Measurements from ENCODE around the gene LACTBL1.

Gene LACTBL1

GRCh38 chr1:22913421-22914141 lies 59.1 kb downstream of the LACTBL1 start:
- DNase-seq (ENCODE audit: low read depth), result no peak

GRCh38 chr1:22912311-22912710 lies 60.4 kb downstream of the LACTBL1 start:
- DNase-seq (ENCODE audit: low read depth), result no peak

GRCh38 chr1:22910986-22911651 lies 61.5 kb downstream of the LACTBL1 start:
- no peak for DNase-seq (ENCODE audit: low read depth)

- no peak for DNase-seq (ENCODE audit: low read depth)
Observed at GRCh38 chr1:22910286-22910685, 62.4 kb downstream of the LACTBL1 start.

GRCh38 chr1:22908880-22909426 lies 63.7 kb downstream of the LACTBL1 start:
- DNase-seq (ENCODE audit: low read depth), result no peak

- DNase-seq (ENCODE audit: low read depth), result no peak
Observed at GRCh38 chr1:22907528-22907927, 65.1 kb downstream of the LACTBL1 start.

GRCh38 chr1:22906968-22907367 lies 65.7 kb downstream of the LACTBL1 start:
- DNase-seq (ENCODE audit: low read depth), result no peak

GRCh38 chr1:22903113-22903512 lies 69.6 kb downstream of the LACTBL1 start:
- peak; percentile 58 for DNase-seq (ENCODE audit: low read depth)

All from amniotic epithelial cell (primary cell).